ENCODE results near the gene CHAD. TPM values are rescaled to one million over a fixed set of nuclear protein-coding genes. Genes with fewer than 3 reads are reported as not detected.

CHAD gene
- total and polyA plus RNA-seq, 2 donors (not counting 3 experiments of a cell fraction or from before 2014, with no cell fraction given), result not detected

GRCh38 chr17:50477976-50478375, 9.3 kb upstream of the CHAD start:
- Histone ChIP-seq H4K20me1 (replicated peaks; ENCODE audit: control insufficient read depth, extremely low read depth, insufficient read depth, low read length) (no peaks in the 10 kb centered on the region), H3K4me1 (ENCODE audit: control insufficient read depth, extremely low read depth, insufficient read depth, low read length) (peaks cover 20% of the 10 kb centered on the region), H3K79me2 (ENCODE audit: control insufficient read depth, insufficient read depth, low read length) (peaks cover 8% of the 10 kb centered on the region), H3K9me3 (replicated peaks; ENCODE audit: control insufficient read depth, insufficient read depth, low read length) (no peaks in the 10 kb centered on the region), H3K36me3 (ENCODE audit: control insufficient read depth in 2 of 2, extremely low read depth in 1 of 2, insufficient read depth in 2 of 2, low read length in 2 of 2) (peaks cover 2 to 3% of the 10 kb centered on the region in 2 experiments), H3K9ac (replicated peaks; ENCODE audit: extremely low read depth, insufficient read depth, low read length) (no peak overlapping the region), H3K4me2 (ENCODE audit: insufficient read depth, low read length) (no peak overlapping the region), H3K9me1 (replicated peaks; ENCODE audit: control insufficient read depth, extremely low read depth, insufficient read depth, low read length) (no peaks in the 10 kb centered on the region), H2AFZ (ENCODE audit: low read depth, low read length) (peak overlapping the region; percentile 50), H3K27ac (ENCODE audit: insufficient read depth, low read depth, low read length) (no peak overlapping the region), H3K4me3 (replicated peaks in 1 of 3; ENCODE audit: insufficient read depth in 1 of 3, low read depth in 1 of 3, low read length in 3 of 3) (no peak overlapping the region), H3K27me3 (ENCODE audit: control insufficient read depth in 2 of 2, insufficient read depth in 2 of 2, low read length in 2 of 2) (peaks cover 7 to 17% of the 10 kb centered on the region in 2 experiments)
- dilution Hi-C loops (cut with MboI; ENCODE audit: extremely low pct_ligation_motif_present, low sequenced_read_pairs), result no loop called here
- POLR2A ChIA-PET, result interaction anchor here (2.1 kb wide), 1 partner anchor 81 kb away, joined by 8 read pairs; the partner anchor contains the start of gene LRRC59
- no TSS peak for BruUV-seq (replicated peaks)
- CTCF ChIA-PET, result interaction anchor here (1.3 to 2.4 kb wide), 5 partner anchors 27 to 278 kb away, joined by 3 to 44 read pairs (median 8); partner anchors contain the start of gene LRRC59
- intact Hi-C loops (cut with micrococcal nuclease), result loop anchor here (1.0 to 2.0 kb wide), 2 partner anchors 51 to 278 kb away; partner anchors contain the start of gene ACSF2
- no peak for DNase-seq (ENCODE audit: low read depth, low spot score)
- no peak for FAIRE-seq
- TF ChIP-seq POLR2AphosphoS5 (IDR thresholded peaks at IDR 0.05; ENCODE audit: insufficient read depth, low read depth, low read length) (no peak), EZH2 (IDR thresholded peaks at IDR 0.05; ENCODE audit: borderline replicate concordance, low read depth, low read length, severe bottlenecking) (no peak), JUN (IDR thresholded peaks at IDR 0.05; ENCODE audit: borderline replicate concordance, insufficient read depth, insufficient read length, low read depth) (no peak)

GRCh38 chr17:50476545-50477315, 8.1 kb upstream of the CHAD start:
- dilution Hi-C loops (cut with MboI; ENCODE audit: extremely low pct_ligation_motif_present, low sequenced_read_pairs) (no loop called here), intact Hi-C loops (cut with micrococcal nuclease) (no loop called here)
- FAIRE-seq, result no peak
- POLR2A ChIA-PET, result no interaction called here
- CTCF ChIA-PET, result interaction anchor here (1.8 kb wide), 1 partner anchor 80 kb away, joined by 5 read pairs; the partner anchor contains the start of gene LRRC59
- TF ChIP-seq EZH2 (IDR thresholded peaks at IDR 0.05; ENCODE audit: borderline replicate concordance, low read depth, low read length, severe bottlenecking), result no peak
- no peak for TF ChIP-seq FOS (IDR thresholded peaks at IDR 0.05; ENCODE audit: borderline replicate concordance, insufficient read depth, low read length)
- TF ChIP-seq POLR2A (IDR thresholded peaks at IDR 0.05; ENCODE audit: low read depth, low read length), result no peak
- TF ChIP-seq POLR2AphosphoS5 (IDR thresholded peaks at IDR 0.05; ENCODE audit: insufficient read depth, low read depth, low read length), result no peak
- TF ChIP-seq CTCF (IDR thresholded peaks at IDR 0.05; ENCODE audit: extremely low read depth in 1 of 2, insufficient read depth in 1 of 2, low read depth in 1 of 2, low read length in 2 of 2), result no peak
- TF ChIP-seq MYC (IDR thresholded peaks at IDR 0.05; ENCODE audit: low read depth, low read length), result no peak
- no peak for TF ChIP-seq JUN (IDR thresholded peaks at IDR 0.05; ENCODE audit: borderline replicate concordance, insufficient read depth, insufficient read length, low read depth)
- no peak for TF ChIP-seq MAX (IDR thresholded peaks at IDR 0.05; ENCODE audit: insufficient read depth, insufficient read length)
- TF ChIP-seq GATA2 (IDR thresholded peaks at IDR 0.05; ENCODE audit: insufficient read depth, insufficient read length, low read depth, low read length), result no peak
- Histone ChIP-seq H3K9me1 (replicated peaks; ENCODE audit: control insufficient read depth, extremely low read depth, insufficient read depth, low read length) (no peaks in the 10 kb centered on the region), H3K9ac (replicated peaks; ENCODE audit: extremely low read depth, insufficient read depth, low read length) (no peak overlapping the region), H3K36me3 (ENCODE audit: control insufficient read depth in 2 of 2, extremely low read depth in 1 of 2, insufficient read depth in 2 of 2, low read length in 2 of 2) (no peaks in the 10 kb centered on the region), H3K4me3 (replicated peaks in 1 of 3; ENCODE audit: insufficient read depth in 1 of 3, low read depth in 1 of 3, low read length in 3 of 3) (no peak overlapping the region), H3K27ac (ENCODE audit: insufficient read depth, low read depth, low read length) (no peak overlapping the region), H3K79me2 (ENCODE audit: control insufficient read depth, insufficient read depth, low read length) (peaks cover 8% of the 10 kb centered on the region), H2AFZ (ENCODE audit: low read depth, low read length) (no peak overlapping the region), H4K20me1 (replicated peaks; ENCODE audit: control insufficient read depth, extremely low read depth, insufficient read depth, low read length) (no peaks in the 10 kb centered on the region), H3K4me2 (ENCODE audit: insufficient read depth, low read length) (no peak overlapping the region), H3K27me3 (ENCODE audit: control insufficient read depth in 2 of 2, insufficient read depth in 2 of 2, low read length in 2 of 2) (peaks cover 7 to 17% of the 10 kb centered on the region in 2 experiments), H3K9me3 (replicated peaks; ENCODE audit: control insufficient read depth, insufficient read depth, low read length) (no peaks in the 10 kb centered on the region), H3K4me1 (ENCODE audit: control insufficient read depth, extremely low read depth, insufficient read depth, low read length) (peaks cover 17% of the 10 kb centered on the region)
- DNase-seq (ENCODE audit: low read depth, low spot score), result no peak
- no TSS peak for BruUV-seq (replicated peaks)
